ENCODE measurements around the gene CD244. TPM values are rescaled to one million over a fixed set of nuclear protein-coding genes. Genes with fewer than 3 reads are reported as not detected.
A peak's percentile ranks its signal among the peaks of the same experiment; 100 is the strongest.

The CD244 gene
- polyA plus RNA-seq, 1 donor = 2.1 TPM

DNA sequence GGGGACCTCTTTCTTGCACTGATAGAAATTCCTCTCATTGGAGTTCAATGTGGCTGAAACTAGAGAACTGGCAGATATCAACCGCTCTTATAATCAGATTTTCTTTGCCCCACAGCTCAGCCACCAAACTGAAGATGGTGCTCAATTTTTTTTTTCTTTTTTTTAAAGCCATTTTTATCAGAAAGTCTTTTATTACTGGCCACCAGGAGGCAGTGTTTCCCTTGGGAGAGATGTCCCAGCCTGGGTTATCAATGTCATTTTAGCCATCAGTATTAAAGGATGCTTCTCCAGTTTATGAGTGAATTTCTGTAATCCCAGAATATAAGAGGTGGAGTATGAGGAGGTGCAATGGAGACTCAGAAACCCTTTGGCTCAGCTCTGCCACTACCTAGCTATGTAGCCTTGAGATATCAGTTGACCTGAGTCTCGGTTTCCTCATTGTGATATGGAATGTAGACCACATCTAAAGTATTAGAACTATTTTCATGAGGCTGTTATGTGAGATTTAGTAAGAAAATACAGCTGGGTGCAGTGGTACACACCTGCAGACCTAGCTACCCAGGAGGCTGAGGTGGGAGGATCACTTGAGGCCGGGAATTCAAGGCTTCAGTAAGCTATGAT, 27.6 kb downstream of the CD244 start:
- Histone ChIP-seq H3K4me3 (ENCODE audit: low read length) (no peak overlapping the region), H3K9me3 (ENCODE audit: control insufficient read depth, low read depth, low read length) (no peaks in the 10 kb centered on the region), H3K27ac (ENCODE audit: low read length) (no peak overlapping the region), H3K36me3 (ENCODE audit: control insufficient read depth, insufficient read depth, low read length) (no peaks in the 10 kb centered on the region), H3K4me1 (ENCODE audit: control insufficient read depth, insufficient read depth, low read length) (peaks cover 2% of the 10 kb centered on the region), H3K27me3 (ENCODE audit: control insufficient read depth, insufficient read depth, low read length) (no peaks in the 10 kb centered on the region)
- WGBS (ENCODE audit: insufficient coverage, low lambda C conversion rate) = no CpG with 5 or more reads among the region's 3 CpGs
- DNase-seq = peak in 1 of 2 donors; percentile 23

DNA sequence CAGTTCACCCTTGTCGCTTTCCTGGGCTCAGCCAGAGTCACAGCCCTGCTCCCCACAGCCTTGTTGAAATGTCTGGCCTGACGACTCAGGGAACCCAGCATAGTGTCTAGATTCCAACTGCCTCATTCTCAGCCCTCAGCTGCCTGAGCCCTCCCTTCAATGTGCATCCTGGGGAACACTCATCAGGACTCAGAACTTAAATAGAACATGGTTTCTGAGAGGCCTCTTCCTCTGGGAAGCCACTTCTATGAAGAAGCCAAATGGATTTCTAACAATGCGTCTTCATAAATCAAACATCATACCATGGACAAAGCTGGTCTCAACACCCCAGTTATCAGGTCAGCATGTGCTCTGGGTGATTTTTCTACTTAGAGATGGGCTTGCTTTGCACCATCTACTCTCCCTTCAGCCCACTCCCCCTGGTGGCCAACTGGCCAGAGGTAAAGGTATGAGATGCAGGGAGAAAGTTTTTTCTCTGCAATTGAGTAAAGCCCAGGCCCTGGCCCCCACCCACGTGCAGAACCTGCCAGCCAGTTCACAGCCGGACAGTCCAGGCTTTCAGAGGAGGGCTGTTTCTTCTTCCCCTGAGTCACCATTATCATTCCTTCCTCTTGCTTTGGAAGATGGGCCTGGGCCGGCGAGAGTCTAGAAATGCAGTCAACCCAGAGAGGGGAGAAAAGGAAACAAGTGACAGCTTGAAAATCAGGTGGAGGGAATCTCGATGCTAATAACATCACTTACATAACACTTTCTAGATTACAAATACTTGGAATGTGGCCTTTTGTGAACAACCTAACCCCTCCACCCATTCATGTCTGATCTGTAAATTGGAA, 32.1 kb downstream of the CD244 start:
- DNase-seq = peak; percentile 30 to 46
- no peaks in the 10 kb centered on the region for H3K36me3 ChIP-seq (ENCODE audit: control insufficient read depth, insufficient read depth, low read length)
- no peaks in the 10 kb centered on the region for H3K4me1 ChIP-seq (ENCODE audit: control insufficient read depth, insufficient read depth, low read length)
- H3K4me3 ChIP-seq (ENCODE audit: low read length) = no peak overlapping the region
- H3K27ac ChIP-seq (ENCODE audit: low read length) = no peak overlapping the region
- no CpG with 5 or more reads among the region's 8 CpGs for WGBS (ENCODE audit: insufficient coverage, low lambda C conversion rate)
- no peaks in the 10 kb centered on the region for H3K9me3 ChIP-seq (ENCODE audit: control insufficient read depth, low read depth, low read length)
- H3K27me3 ChIP-seq (ENCODE audit: control insufficient read depth, insufficient read depth, low read length) = no peaks in the 10 kb centered on the region

DNA sequence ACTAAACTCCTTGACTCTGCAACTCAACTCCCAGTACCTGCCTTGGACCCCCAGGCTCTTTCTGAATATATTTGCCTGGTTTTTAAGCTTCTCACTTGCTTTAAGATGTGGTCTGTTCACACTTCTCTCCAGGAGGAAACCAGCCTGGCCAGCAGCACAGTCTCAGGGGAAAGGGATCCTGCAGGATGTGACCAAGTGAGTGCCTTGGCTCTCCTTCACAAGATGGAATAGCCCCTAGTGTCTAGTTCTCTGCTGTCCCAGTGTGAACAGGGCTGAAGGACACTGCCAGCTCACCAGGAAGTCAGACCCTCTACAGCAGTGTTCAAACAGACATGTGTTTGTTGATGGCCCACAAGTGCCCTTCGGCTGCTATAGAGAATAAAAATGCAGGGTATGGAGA, 32.9 kb downstream of the CD244 start:
- Histone ChIP-seq H3K36me3 (ENCODE audit: control insufficient read depth, insufficient read depth, low read length) (no peaks in the 10 kb centered on the region), H3K4me1 (ENCODE audit: control insufficient read depth, insufficient read depth, low read length) (no peaks in the 10 kb centered on the region), H3K4me3 (ENCODE audit: low read length) (no peak overlapping the region), H3K27me3 (ENCODE audit: control insufficient read depth, insufficient read depth, low read length) (no peaks in the 10 kb centered on the region), H3K27ac (ENCODE audit: low read length) (no peak overlapping the region), H3K9me3 (ENCODE audit: control insufficient read depth, low read depth, low read length) (no peaks in the 10 kb centered on the region)
- 100% methylated on average over 1 of the region's 1 CpG for WGBS (ENCODE audit: insufficient coverage, low lambda C conversion rate)
- DNase-seq = no peak

DNA sequence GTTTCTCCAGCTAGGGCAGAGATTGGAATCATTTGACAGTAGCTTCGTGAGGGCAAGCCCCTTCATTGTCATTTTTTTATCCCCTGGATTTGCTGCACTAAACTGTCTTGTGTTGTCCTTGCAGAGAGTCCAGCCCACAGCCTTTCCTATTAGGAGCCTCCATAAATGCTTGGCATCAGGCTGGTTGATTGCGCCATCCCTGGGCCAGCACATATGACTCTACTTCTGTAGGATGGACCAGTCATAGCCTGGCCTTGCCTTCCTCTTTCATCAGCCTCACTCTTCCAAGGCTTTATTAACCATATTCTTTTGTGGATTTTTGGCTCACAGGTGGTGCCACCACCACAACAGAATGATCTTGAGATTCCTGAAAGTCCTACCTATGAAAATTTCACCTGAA, 35.3 kb downstream of the CD244 start:
- Histone ChIP-seq H3K27me3 (ENCODE audit: control insufficient read depth, insufficient read depth, low read length) (no peaks in the 10 kb centered on the region), H3K4me3 (ENCODE audit: low read length) (no peak overlapping the region), H3K36me3 (ENCODE audit: control insufficient read depth, insufficient read depth, low read length) (no peaks in the 10 kb centered on the region), H3K27ac (ENCODE audit: low read length) (no peak overlapping the region), H3K4me1 (ENCODE audit: control insufficient read depth, insufficient read depth, low read length) (no peaks in the 10 kb centered on the region), H3K9me3 (ENCODE audit: control insufficient read depth, low read depth, low read length) (no peaks in the 10 kb centered on the region)
- no CpG with 5 or more reads among the region's 2 CpGs for WGBS (ENCODE audit: insufficient coverage, low lambda C conversion rate)
- DNase-seq = no peak

DNA sequence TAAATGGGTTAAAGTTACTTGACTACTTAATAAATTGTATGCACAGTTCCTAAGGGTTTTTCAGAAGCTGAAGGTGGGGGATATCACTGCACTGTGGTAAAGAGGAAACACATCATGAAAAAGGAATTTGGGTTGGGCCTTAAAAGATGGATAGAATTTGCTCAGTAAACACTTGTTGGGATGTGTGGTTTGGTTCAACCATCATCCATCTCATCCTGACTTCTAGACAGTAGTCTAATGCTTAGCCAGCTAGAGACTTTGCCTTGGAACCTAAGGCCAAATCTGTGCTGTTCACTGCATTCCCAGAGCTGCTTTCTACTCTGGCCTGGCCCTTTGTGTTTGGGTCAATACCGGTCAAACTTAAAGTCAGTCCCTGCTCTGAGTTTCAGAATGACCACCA, 36.1 kb downstream of the CD244 start:
- no CpG with 5 or more reads among the region's 1 CpG for WGBS (ENCODE audit: insufficient coverage, low lambda C conversion rate)
- H3K27ac ChIP-seq (ENCODE audit: low read length) = no peak overlapping the region
- H3K4me1 ChIP-seq (ENCODE audit: control insufficient read depth, insufficient read depth, low read length) = no peaks in the 10 kb centered on the region
- H3K36me3 ChIP-seq (ENCODE audit: control insufficient read depth, insufficient read depth, low read length) = no peaks in the 10 kb centered on the region
- H3K27me3 ChIP-seq (ENCODE audit: control insufficient read depth, insufficient read depth, low read length) = no peaks in the 10 kb centered on the region
- no peak for DNase-seq
- H3K9me3 ChIP-seq (ENCODE audit: control insufficient read depth, low read depth, low read length) = no peaks in the 10 kb centered on the region
- H3K4me3 ChIP-seq (ENCODE audit: low read length) = no peak overlapping the region

- no peaks in the 10 kb centered on the region for H3K27me3 ChIP-seq (ENCODE audit: control insufficient read depth, insufficient read depth, low read length)
- no peak overlapping the region for H3K27ac ChIP-seq (ENCODE audit: low read length)
- WGBS (ENCODE audit: insufficient coverage, low lambda C conversion rate) = no CpG with 5 or more reads among the region's 3 CpGs
- no peaks in the 10 kb centered on the region for H3K9me3 ChIP-seq (ENCODE audit: control insufficient read depth, low read depth, low read length)
- no peaks in the 10 kb centered on the region for H3K4me1 ChIP-seq (ENCODE audit: control insufficient read depth, insufficient read depth, low read length)
- H3K36me3 ChIP-seq (ENCODE audit: control insufficient read depth, insufficient read depth, low read length) = no peaks in the 10 kb centered on the region
- H3K4me3 ChIP-seq (ENCODE audit: low read length) = no peak overlapping the region
- no peak for DNase-seq
These were observed 39.4 kb downstream of the CD244 start for GRCh38 chr1:160823296-160823695.

- no peak for DNase-seq
- Histone ChIP-seq H3K4me1 (ENCODE audit: control insufficient read depth, insufficient read depth, low read length) (no peaks in the 10 kb centered on the region), H3K27ac (ENCODE audit: low read length) (no peak overlapping the region), H3K4me3 (ENCODE audit: low read length) (no peak overlapping the region), H3K36me3 (ENCODE audit: control insufficient read depth, insufficient read depth, low read length) (no peaks in the 10 kb centered on the region), H3K9me3 (ENCODE audit: control insufficient read depth, low read depth, low read length) (no peaks in the 10 kb centered on the region), H3K27me3 (ENCODE audit: control insufficient read depth, insufficient read depth, low read length) (no peaks in the 10 kb centered on the region)
- WGBS (ENCODE audit: insufficient coverage, low lambda C conversion rate) = 95% methylated on average over 3 of the region's 8 CpGs
These were observed 41.1 kb downstream of the CD244 start for GRCh38 chr1:160821627-160822026.

DNA sequence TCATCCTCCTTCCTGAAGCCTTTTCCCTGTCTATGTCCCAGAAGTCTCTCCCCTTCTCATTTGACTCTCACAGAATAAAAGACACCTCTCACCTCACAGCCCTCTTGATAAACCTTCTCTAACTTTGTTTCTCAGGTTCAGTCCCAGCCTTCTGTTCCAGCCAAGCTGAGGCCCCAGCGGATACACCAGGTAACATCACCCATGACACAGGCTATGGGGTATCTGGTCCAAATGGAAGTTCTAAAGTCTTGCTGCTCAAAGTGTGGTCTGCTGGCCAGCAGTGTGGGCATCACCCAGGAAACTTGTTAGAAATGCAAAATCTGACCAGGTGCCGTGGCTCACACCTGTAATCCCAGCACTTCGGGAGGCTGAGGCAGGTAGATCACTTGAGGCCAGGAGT, 43.5 kb downstream of the CD244 start:
- H3K27ac ChIP-seq (ENCODE audit: low read length) = no peak overlapping the region
- H3K4me1 ChIP-seq (ENCODE audit: control insufficient read depth, insufficient read depth, low read length) = no peaks in the 10 kb centered on the region
- no peaks in the 10 kb centered on the region for H3K36me3 ChIP-seq (ENCODE audit: control insufficient read depth, insufficient read depth, low read length)
- no peak for DNase-seq
- no CpG with 5 or more reads among the region's 3 CpGs for WGBS (ENCODE audit: insufficient coverage, low lambda C conversion rate)
- H3K27me3 ChIP-seq (ENCODE audit: control insufficient read depth, insufficient read depth, low read length) = no peaks in the 10 kb centered on the region
- no peaks in the 10 kb centered on the region for H3K9me3 ChIP-seq (ENCODE audit: control insufficient read depth, low read depth, low read length)
- H3K4me3 ChIP-seq (ENCODE audit: low read length) = no peak overlapping the region

- Histone ChIP-seq H3K27me3 (ENCODE audit: control insufficient read depth, insufficient read depth, low read length) (no peaks in the 10 kb centered on the region), H3K9me3 (ENCODE audit: control insufficient read depth, low read depth, low read length) (no peaks in the 10 kb centered on the region), H3K36me3 (ENCODE audit: control insufficient read depth, insufficient read depth, low read length) (no peaks in the 10 kb centered on the region), H3K4me3 (ENCODE audit: low read length) (no peak overlapping the region), H3K4me1 (ENCODE audit: control insufficient read depth, insufficient read depth, low read length) (no peaks in the 10 kb centered on the region), H3K27ac (ENCODE audit: low read length) (no peak overlapping the region)
- DNase-seq = no peak
- no CpG with 5 or more reads among the region's 9 CpGs for WGBS (ENCODE audit: insufficient coverage, low lambda C conversion rate)
These were observed 44.3 kb downstream of the CD244 start for GRCh38 chr1:160818207-160818937.

- Histone ChIP-seq H3K4me3 (ENCODE audit: low read length) (no peak overlapping the region), H3K27me3 (ENCODE audit: control insufficient read depth, insufficient read depth, low read length) (no peaks in the 10 kb centered on the region), H3K4me1 (ENCODE audit: control insufficient read depth, insufficient read depth, low read length) (no peaks in the 10 kb centered on the region), H3K9me3 (ENCODE audit: control insufficient read depth, low read depth, low read length) (no peaks in the 10 kb centered on the region), H3K36me3 (ENCODE audit: control insufficient read depth, insufficient read depth, low read length) (no peaks in the 10 kb centered on the region), H3K27ac (ENCODE audit: low read length) (no peak overlapping the region)
- no peak for DNase-seq
- no CpG with 5 or more reads among the region's 8 CpGs for WGBS (ENCODE audit: insufficient coverage, low lambda C conversion rate)
These were observed 47.8 kb downstream of the CD244 start for GRCh38 chr1:160814856-160815255.

Measured in large intestine (tissue), 3 donors.